Keratinocyte (primary cell): ENCODE measurements around the gene ROR1. TPM values are rescaled to one million over a fixed set of nuclear protein-coding genes. Genes with fewer than 3 reads are reported as not detected.

Source experiments
- DNase-seq: peaks from one replicate; pipeline ENCODE4 v3.0.0-alpha.2; 2011; ENCODE audit warnings: low read depth, missing footprints, low spot score
- FAIRE-seq: peaks from 2 replicates; lab custom pipeline; 2011; peaks lifted over from hg19 to GRCh38; lab: Jason Lieb, UNC
- H2AFZ ChIP-seq: 2 replicates; pipeline ENCODE4 v1.6.0; 2012; ENCODE audit warnings: low read length, control low read depth, inconsistent platforms; ENCODE audit not compliant: control insufficient read depth
- H3K27ac ChIP-seq: 2 replicates; pipeline ENCODE4 v1.5.1; 2011; ENCODE audit warnings: low read length; ENCODE audit not compliant: control insufficient read depth, insufficient read depth
- H3K27me3 ChIP-seq: 3 replicates; pipeline ENCODE4 v1.6.0; 2011; ENCODE audit warnings: low read length; ENCODE audit not compliant: control insufficient read depth, insufficient read depth; ENCODE audit errors: extremely low read depth
- H3K36me3 ChIP-seq, 2 experiments: 2 replicates in 1 of 2; 3 replicates in 1 of 2; pipeline ENCODE4 v1.5.1; 2011; ENCODE audit warnings: low read length in 2 of 2, mild to moderate bottlenecking in 1 of 2; ENCODE audit not compliant: control insufficient read depth in 2 of 2, insufficient read depth in 2 of 2; ENCODE audit errors: extremely low read depth in 1 of 2
- H3K4me1 ChIP-seq: 3 replicates; pipeline ENCODE4 v1.5.1; 2011; ENCODE audit warnings: low read length; ENCODE audit not compliant: control insufficient read depth, insufficient read depth; ENCODE audit errors: extremely low read depth
- H3K4me2 ChIP-seq: 3 replicates; pipeline ENCODE4 v1.6.0; 2011; ENCODE audit warnings: low read depth, low read length; ENCODE audit not compliant: control insufficient read depth, insufficient read depth; ENCODE audit errors: extremely low read depth
- H3K4me3 ChIP-seq, 3 experiments: fragments of 200-600 bp in 1 of 3; sonication (generic) in 1 of 3; 2 replicates in 2 of 3; 3 replicates in 1 of 3; pipeline ENCODE4 v1.5.1; 2011 to 2016; ENCODE audit warnings: low read length in 3 of 3, mild to moderate bottlenecking in 3 of 3, control low read depth in 2 of 3, inconsistent platforms in 1 of 3, low read depth in 1 of 3, mixed read lengths in 1 of 3, mixed run types in 1 of 3, moderate library complexity in 1 of 3; ENCODE audit not compliant: control insufficient read depth in 2 of 3, insufficient read depth in 2 of 3; ENCODE audit errors: extremely low read depth in 1 of 3
- H3K79me2 ChIP-seq: 2 replicates; pipeline ENCODE4 v1.6.0; 2012; ENCODE audit warnings: low read length; ENCODE audit not compliant: control insufficient read depth, insufficient read depth
- H3K9ac ChIP-seq: 3 replicates; pipeline ENCODE4 v1.6.0; 2011; ENCODE audit warnings: low read length; ENCODE audit not compliant: control insufficient read depth, insufficient read depth; ENCODE audit errors: extremely low read depth
- H3K9me1 ChIP-seq: 3 replicates; pipeline ENCODE4 v1.6.0; 2011; ENCODE audit warnings: low read length; ENCODE audit not compliant: control insufficient read depth, insufficient read depth; ENCODE audit errors: extremely low read depth
- H3K9me3 ChIP-seq: 2 replicates; pipeline ENCODE4 v1.5.1; 2012; ENCODE audit warnings: low read depth, low read length; ENCODE audit not compliant: control insufficient read depth
- H4K20me1 ChIP-seq: 3 replicates; pipeline ENCODE4 v1.6.0; 2011; ENCODE audit warnings: low read length; ENCODE audit not compliant: control insufficient read depth, insufficient read depth; ENCODE audit errors: extremely low read depth
- EZH2 ChIP-seq: IDR thresholded peaks from one replicate; pipeline ENCODE4 v1.6.1; 2012; ENCODE audit warnings: inconsistent platforms, mild to moderate bottlenecking, low read length, moderate library complexity
- dilution Hi-C: fragments of 300-500 bp; cut with MboI; formaldehyde crosslinking; loops from one replicate; pipeline ENCODE4 v1.7.0; 2020; ENCODE audit warnings: low sequenced_read_pairs; ENCODE audit not compliant: extremely low pct_ligation_motif_present
- polyA plus RNA-seq, 5 experiments: library from polyadenylated mRNA; depleted of rRNA in 3 of 5; stranded (reverse) in 3 of 5; stranded (forward) in 1 of 5; unstranded in 1 of 5; fragments of >200 nt; gene quantifications; 1 replicate in 1 of 5; 2 replicates in 3 of 5; 3 replicates in 1 of 5; pipeline versions ENCODE4 v1.2.1 to v1.2.3, GENCODE V29; 2011 to 2012; ENCODE audit warnings: missing spikeins in 2 of 5, low read depth in 1 of 5, low replicate concordance in 1 of 5
- TF ChIP-seq, protein P1 (sequence below), 3 experiments: IDR thresholded peaks in 1 of 3; conservative IDR thresholded peaks in 1 of 3; optimal IDR thresholded peaks in 1 of 3; 2 replicates in 2 of 3; 3 replicates in 1 of 3; pipeline versions ENCODE3 to v1.5.1; 2011; ENCODE audit warnings: low read length in 3 of 3, mild to moderate bottlenecking in 3 of 3, moderate library complexity in 2 of 3, control low read depth in 1 of 3, inconsistent platforms in 1 of 3; ENCODE audit not compliant: insufficient read depth in 2 of 3; ENCODE audit errors: extremely low read depth in 1 of 3

ROR1 gene
- polyA plus RNA-seq, 1 donor (not counting 4 experiments of a cell fraction or from before 2014, with no cell fraction given) = 9.2 TPM

- H3K4me2 ChIP-seq = no peak overlapping the region
- no peak for FAIRE-seq
- H3K27me3 ChIP-seq = no peaks in the 10 kb centered on the region
- no peak for DNase-seq
- H3K9me3 ChIP-seq = no peaks in the 10 kb centered on the region
- H3K36me3 ChIP-seq = peaks cover 0 to 2% of the 10 kb centered on the region in 2 experiments
- no peak overlapping the region for H3K4me3 ChIP-seq
- H3K79me2 ChIP-seq = peaks cover 7% of the 10 kb centered on the region
- H3K27ac ChIP-seq = no peak overlapping the region
- H2AFZ ChIP-seq = no peak overlapping the region
- no peaks in the 10 kb centered on the region for H4K20me1 ChIP-seq
- H3K9ac ChIP-seq = no peak overlapping the region
- dilution Hi-C loops = no loop called here
- H3K9me1 ChIP-seq = no peaks in the 10 kb centered on the region
- TF ChIP-seq, protein P1, sequence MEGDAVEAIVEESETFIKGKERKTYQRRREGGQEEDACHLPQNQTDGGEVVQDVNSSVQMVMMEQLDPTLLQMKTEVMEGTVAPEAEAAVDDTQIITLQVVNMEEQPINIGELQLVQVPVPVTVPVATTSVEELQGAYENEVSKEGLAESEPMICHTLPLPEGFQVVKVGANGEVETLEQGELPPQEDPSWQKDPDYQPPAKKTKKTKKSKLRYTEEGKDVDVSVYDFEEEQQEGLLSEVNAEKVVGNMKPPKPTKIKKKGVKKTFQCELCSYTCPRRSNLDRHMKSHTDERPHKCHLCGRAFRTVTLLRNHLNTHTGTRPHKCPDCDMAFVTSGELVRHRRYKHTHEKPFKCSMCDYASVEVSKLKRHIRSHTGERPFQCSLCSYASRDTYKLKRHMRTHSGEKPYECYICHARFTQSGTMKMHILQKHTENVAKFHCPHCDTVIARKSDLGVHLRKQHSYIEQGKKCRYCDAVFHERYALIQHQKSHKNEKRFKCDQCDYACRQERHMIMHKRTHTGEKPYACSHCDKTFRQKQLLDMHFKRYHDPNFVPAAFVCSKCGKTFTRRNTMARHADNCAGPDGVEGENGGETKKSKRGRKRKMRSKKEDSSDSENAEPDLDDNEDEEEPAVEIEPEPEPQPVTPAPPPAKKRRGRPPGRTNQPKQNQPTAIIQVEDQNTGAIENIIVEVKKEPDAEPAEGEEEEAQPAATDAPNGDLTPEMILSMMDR (optimal IDR thresholded peaks at IDR 0.05 in 1 of 3, IDR thresholded peaks at IDR 0.05 in 1 of 3, conservative IDR thresholded peaks at IDR 0.05 in 1 of 3; ENCODE audit: extremely low read depth in 1 of 3, insufficient read depth in 2 of 3, low read length in 3 of 3) = no peak
- TF ChIP-seq EZH2 = no peak
- peaks cover 9% of the 10 kb centered on the region for H3K4me1 ChIP-seq
These were observed 5.8 kb downstream of the ROR1 start for GRCh38 chr1:63779338-63780211.

GRCh38 chr1:63780565-63780964, 6.7 kb downstream of the ROR1 start:
- Histone ChIP-seq H3K9ac (no peak overlapping the region), H3K27ac (no peak overlapping the region), H3K79me2 (peaks cover 7% of the 10 kb centered on the region), H3K4me2 (no peak overlapping the region), H2AFZ (no peak overlapping the region), H3K27me3 (no peaks in the 10 kb centered on the region), H3K36me3 (peaks cover 0 to 2% of the 10 kb centered on the region in 2 experiments), H3K9me3 (no peaks in the 10 kb centered on the region), H4K20me1 (no peaks in the 10 kb centered on the region), H3K4me3 (no peak overlapping the region), H3K4me1 (peaks cover 6% of the 10 kb centered on the region), H3K9me1 (no peaks in the 10 kb centered on the region)
- FAIRE-seq (no peak), DNase-seq (no peak)
- dilution Hi-C loops = no loop called here
- TF ChIP-seq, protein P1 (optimal IDR thresholded peaks at IDR 0.05 in 1 of 3, IDR thresholded peaks at IDR 0.05 in 1 of 3, conservative IDR thresholded peaks at IDR 0.05 in 1 of 3; ENCODE audit: extremely low read depth in 1 of 3, insufficient read depth in 2 of 3, low read length in 3 of 3) = no peak
- no peak for TF ChIP-seq EZH2
